H9 (cell line): Measurements from ENCODE around the gene PLEKHA4. TPM values are rescaled to one million over a fixed set of nuclear protein-coding genes. Genes with fewer than 3 reads are reported as not detected.
A peak's percentile ranks its signal among the peaks of the same experiment; 100 is the strongest.

Source experiments
- DNase-seq: peaks from one replicate; pipeline ENCODE4 v3.0.0-alpha.2; 2017
- H2AFZ ChIP-seq: one replicate; pipeline ENCODE4 v1.6.1; 2013; ENCODE audit warnings: mild to moderate bottlenecking, low read length, control low read depth, moderate library complexity
- H2AK5ac ChIP-seq: 2 replicates; pipeline ENCODE4 v1.6.1; 2013; ENCODE audit warnings: low read length, control low read depth, mixed read lengths; ENCODE audit not compliant: insufficient read length
- H2BK120ac ChIP-seq: one replicate; pipeline ENCODE4 v1.6.1; 2013; ENCODE audit warnings: low read depth, mild to moderate bottlenecking, low read length, control low read depth, inconsistent platforms; ENCODE audit not compliant: poor library complexity, severe bottlenecking
- H2BK12ac ChIP-seq: 2 replicates; pipeline ENCODE4 v1.6.1; 2013; ENCODE audit warnings: low read length, control low read depth, mixed read lengths, low read depth; ENCODE audit not compliant: insufficient read length
- H2BK15ac ChIP-seq: 2 replicates; pipeline ENCODE4 v1.6.1; 2013; ENCODE audit warnings: low read depth, low read length, control low read depth
- H2BK20ac ChIP-seq: one replicate; pipeline ENCODE4 v1.6.1; 2013; ENCODE audit warnings: low read depth, mild to moderate bottlenecking, low read length, control low read depth, inconsistent platforms; ENCODE audit not compliant: poor library complexity, severe bottlenecking
- H2BK5ac ChIP-seq: 2 replicates; pipeline ENCODE4 v1.6.1; 2013; ENCODE audit warnings: low read length, control low read depth, mixed read lengths; ENCODE audit not compliant: insufficient read length
- H3K14ac ChIP-seq: 2 replicates; pipeline ENCODE4 v1.6.1; 2013; ENCODE audit warnings: low read length, control low read depth; ENCODE audit not compliant: insufficient read depth
- H3K18ac ChIP-seq: 2 replicates; pipeline ENCODE4 v1.6.1; 2013; ENCODE audit warnings: low read depth, mild to moderate bottlenecking, mixed read lengths, low read length, control low read depth; ENCODE audit not compliant: insufficient read length
- H3K23ac ChIP-seq: 2 replicates; pipeline ENCODE4 v1.6.1; 2013; ENCODE audit warnings: low read length, control low read depth, mixed read lengths, low read depth; ENCODE audit not compliant: insufficient read length
- H3K23me2 ChIP-seq: 2 replicates; pipeline ENCODE4 v1.6.1; 2013; ENCODE audit warnings: low read depth, mild to moderate bottlenecking, mixed read lengths, low read length, control low read depth; ENCODE audit not compliant: insufficient read length, poor library complexity, severe bottlenecking
- H3K27ac ChIP-seq: 2 replicates; pipeline ENCODE4 v1.5.1; 2013; ENCODE audit warnings: low read length, control low read depth, mixed read lengths, low read depth; ENCODE audit not compliant: insufficient read length
- H3K27me3 ChIP-seq: 2 replicates; pipeline ENCODE4 v1.6.1; 2013; ENCODE audit warnings: low read length, control low read depth, inconsistent platforms; ENCODE audit not compliant: insufficient read depth
- H3K4ac ChIP-seq: 2 replicates; pipeline ENCODE4 v1.6.1; 2013; ENCODE audit warnings: low read depth, mild to moderate bottlenecking, control low read depth, inconsistent platforms, low read length, moderate library complexity
- H3K4me1 ChIP-seq: 2 replicates; pipeline ENCODE4 v1.6.1; 2013; ENCODE audit warnings: low read length, control low read depth, inconsistent platforms; ENCODE audit not compliant: insufficient read depth
- H3K4me2 ChIP-seq: 2 replicates; pipeline ENCODE4 v1.6.1; 2013; ENCODE audit warnings: low read length, control low read depth, mixed read lengths; ENCODE audit not compliant: insufficient read length, insufficient read depth
- H3K56ac ChIP-seq: 2 replicates; pipeline ENCODE4 v1.6.1; 2013; ENCODE audit warnings: low read depth, mild to moderate bottlenecking, mixed read lengths, low read length, control low read depth; ENCODE audit not compliant: insufficient read length
- H3K79me1 ChIP-seq: 2 replicates; pipeline ENCODE4 v1.6.1; 2013; ENCODE audit warnings: low read depth, mild to moderate bottlenecking, moderate library complexity, low read length, control low read depth, inconsistent platforms; ENCODE audit not compliant: insufficient read depth, poor library complexity, severe bottlenecking
- H3K79me2 ChIP-seq: 2 replicates; pipeline ENCODE4 v1.6.1; 2013; ENCODE audit warnings: low read length, control low read depth, inconsistent platforms; ENCODE audit not compliant: insufficient read depth
- H3K9ac ChIP-seq: 2 replicates; pipeline ENCODE4 v1.6.1; 2013; ENCODE audit warnings: low read length, control low read depth, mixed read lengths; ENCODE audit not compliant: insufficient read length; ENCODE audit errors: extremely low read depth
- H3K9me3 ChIP-seq: one replicate; pipeline ENCODE4 v1.6.1; 2013; ENCODE audit warnings: low read depth, low read length, inconsistent platforms; ENCODE audit not compliant: control insufficient read depth
- H3T11ph ChIP-seq: one replicate; pipeline ENCODE4 v1.6.1; 2013; ENCODE audit warnings: mild to moderate bottlenecking, low read length, control low read depth, inconsistent platforms
- H4K20me1 ChIP-seq: one replicate; pipeline ENCODE4 v1.6.1; 2013; ENCODE audit not compliant: control insufficient read depth, insufficient read length, insufficient read depth
- H4K5ac ChIP-seq: 2 replicates; pipeline ENCODE4 v1.6.1; 2013; ENCODE audit warnings: low read depth, mild to moderate bottlenecking, mixed read lengths, low read length, control low read depth; ENCODE audit not compliant: insufficient read length
- H4K8ac ChIP-seq: replicated peaks from 2 replicates; pipeline ENCODE4 v1.6.1; 2013; ENCODE audit warnings: low read length, control low read depth, mixed read lengths, low read depth; ENCODE audit not compliant: insufficient read length
- H4K91ac ChIP-seq: 2 replicates; pipeline ENCODE4 v1.6.1; 2013; ENCODE audit warnings: low read depth, mild to moderate bottlenecking, moderate library complexity, mixed read lengths, low read length, control low read depth; ENCODE audit not compliant: insufficient read length
- H3K27ac Mint-ChIP-seq, 3 experiments: 2 replicates in 2 of 3; 3 replicates in 1 of 3; pipeline ENCODE4 v1.8.0; 2020 to 2021; ENCODE audit warnings: mixed read lengths in 3 of 3, mild to moderate bottlenecking in 1 of 3, moderate library complexity in 1 of 3
- H3K27me3 Mint-ChIP-seq: 2 replicates; pipeline ENCODE4 v1.8.0; 2021; ENCODE audit warnings: low read depth, mild to moderate bottlenecking, moderate library complexity, mixed read lengths
- H3K36me3 Mint-ChIP-seq, 3 experiments: 2 replicates in 2 of 3; 3 replicates in 1 of 3; pipeline ENCODE4 v1.8.0; 2020 to 2021; ENCODE audit warnings: low read depth in 3 of 3, mixed read lengths in 3 of 3; ENCODE audit not compliant: insufficient read depth in 1 of 3
- H3K4me1 Mint-ChIP-seq, 2 experiments: 2 replicates each; pipeline ENCODE4 v1.8.0; 2020; ENCODE audit warnings: mixed read lengths in 2 of 2
- H3K4me3 Mint-ChIP-seq, 2 experiments: 2 replicates in 1 of 2; 3 replicates in 1 of 2; pipeline ENCODE4 v1.8.0; 2020 to 2021; ENCODE audit warnings: mild to moderate bottlenecking in 2 of 2, mixed read lengths in 2 of 2, moderate library complexity in 1 of 2
- H3K9me3 Mint-ChIP-seq, 2 experiments: 2 replicates in 1 of 2; 3 replicates in 1 of 2; pipeline ENCODE4 v1.8.0; 2020; ENCODE audit warnings: mild to moderate bottlenecking in 2 of 2, mixed read lengths in 2 of 2, moderate library complexity in 1 of 2
- CTCF ChIP-seq: fragments of 200-600 bp; sonication (generic); conservative IDR thresholded peaks from 3 replicates; pipeline ENCODE4 v1.8.0; 2021; ENCODE audit warnings: antibody characterized with exemption, mild to moderate bottlenecking
- WGBS: extraction: QIAGEN DNeasy Blood & Tissue Kit; methylation state at CpG from one replicate; pipeline ENCODE4 v1.1.7; 2013; ENCODE audit warnings: missing lambda C conversion rate, low lambda C conversion rate, mixed read lengths; ENCODE audit not compliant: insufficient read length; ENCODE audit errors: extremely low coverage; 5-methylcytosine and 5-hydroxymethylcytosine counted together
- total RNA-seq: library from RNA; stranded (reverse); gene quantifications from 2 replicates; pipeline ENCODE4 v1.2.1, GENCODE V29; 2021

Gene PLEKHA4
- total RNA-seq, 1 experiment from 2014 or later = 15.3 TPM

GRCh38 chr19:48794291-48794690 is 74.1 kb downstream of the PLEKHA4 start:
- Histone ChIP-seq H4K20me1 (no peaks in the 10 kb centered on the region), H2BK12ac (no peak overlapping the region), H3K23me2 (no peaks in the 10 kb centered on the region), H3K27ac (no peak overlapping the region), H2BK5ac (no peak overlapping the region), H3K14ac (no peak overlapping the region), H4K91ac (no peak overlapping the region), H2AK5ac (no peak overlapping the region), H3K18ac (no peak overlapping the region), H3K23ac (no peak overlapping the region), H3K4ac (no peak overlapping the region), H3K79me1 (no peaks in the 10 kb centered on the region), H4K8ac (no peak overlapping the region), H4K5ac (no peak overlapping the region), H3K4me2 (no peak overlapping the region), H2BK15ac (no peak overlapping the region), H2BK120ac (no peak overlapping the region), H2AFZ (no peak overlapping the region), H3K79me2 (no peaks in the 10 kb centered on the region), H3K27me3 (no peaks in the 10 kb centered on the region), H2BK20ac (no peak overlapping the region), H3K4me1 (peaks cover 4% of the 10 kb centered on the region; the same call in 1 of the 2 replicates), H3T11ph (no peak overlapping the region), H3K9ac (no peak overlapping the region), H3K56ac (no peak overlapping the region), H3K9me3 (no peaks in the 10 kb centered on the region)
- no peaks in the 10 kb centered on the region; the same call in 1 of the 2 replicates for H3K27me3 Mint-ChIP-seq
- TF ChIP-seq CTCF = no peak
- H3K4me3 Mint-ChIP-seq = peak overlapping the region; percentile 91 to 95; a peak in 3 of 5 replicates
- no peaks in the 10 kb centered on the region for H3K36me3 Mint-ChIP-seq
- peaks cover 14 to 15% of the 10 kb centered on the region in 2 experiments for H3K4me1 Mint-ChIP-seq
- WGBS = no CpG with 5 or more reads among the region's 6 CpGs
- H3K9me3 Mint-ChIP-seq = 0 out of 5 replicates have a peak, but pooled peaks cover 0 to 2% of the 10 kb centered on the region in 2 experiments
- DNase-seq = no peak
- H3K27ac Mint-ChIP-seq = peak overlapping the region in 1 of 3 experiments; percentile 40; a peak in 1 of 7 replicates
